BLaER1 treated with 17β-estradiol and CSF1 and Interleukin-3, amounts not matched to agents 10 nM and 100 nM (cell line): ENCODE results near the gene ATP6V1B1.

Experiments
- H3K27ac ChIP-seq, 11 experiments: shearing (Covaris generic); formaldehyde crosslinking; 2 replicates each; pipeline ENCODE4 v1.8.1; 2022
- H3K27me3 ChIP-seq, 11 experiments: shearing (Covaris generic); formaldehyde crosslinking; 2 replicates each; pipeline ENCODE4 v1.8.1; 2022
- H3K36me3 ChIP-seq, 11 experiments: shearing (Covaris generic); formaldehyde crosslinking; 2 replicates each; pipeline ENCODE4 v1.8.1; 2022
- H3K4me1 ChIP-seq, 10 experiments: shearing (Covaris generic); formaldehyde crosslinking; 2 replicates each; pipeline ENCODE4 v1.8.1; 2022
- H3K4me2 ChIP-seq, 11 experiments: shearing (Covaris generic); formaldehyde crosslinking; 2 replicates each; pipeline ENCODE4 v1.8.1; 2022
- H3K4me3 ChIP-seq, 10 experiments: shearing (Covaris generic); formaldehyde crosslinking; 2 replicates each; pipeline ENCODE4 v1.8.1; 2022
- H3K9ac ChIP-seq, 11 experiments: shearing (Covaris generic); formaldehyde crosslinking; 2 replicates each; pipeline ENCODE4 v1.8.1; 2022
- H3K9me3 ChIP-seq, 11 experiments: shearing (Covaris generic); formaldehyde crosslinking; replicated peaks in 1 of 11; 2 replicates each; pipeline ENCODE4 v1.8.1; 2022
- H4K20me1 ChIP-seq, 11 experiments: shearing (Covaris generic); formaldehyde crosslinking; 2 replicates each; pipeline ENCODE4 v1.8.1; 2022
- Cebpa-rat ChIP-seq, 11 experiments: shearing (Covaris generic); IDR thresholded peaks; 2 replicates each; pipeline ENCODE4 v1.8.1; 2022

ATP6V1B1 gene

GRCh38 chr2:70935468-70936164 is at the start of gene ATP6V1B1:
Gene ATP6V1B1, plus strand, starts transcription at chr2:70935900. Its CDS starts 55 bp downstream, at chr2:70935955.
- H3K27ac ChIP-seq: no peak within 1 kb of the TSS
- peak within 1 kb of the TSS in 3 of 11 experiments; percentile 3 to 18 (median 10); a peak in 2 of 22 replicates for H3K4me2 ChIP-seq
- H3K4me1 ChIP-seq: peaks cover 9 to 37% (median 16%) of the 10 kb centered on the region in 10 experiments
- H3K9me3 ChIP-seq: 0 out of 22 replicates have a peak, but pooled peaks cover 0 to 3% (median 0%) of the 10 kb centered on the region in 11 experiments
- no peak for TF ChIP-seq Cebpa-rat (IDR thresholded peaks at IDR 0.05)
- no peaks in the 10 kb centered on the region for H3K36me3 ChIP-seq
- no peaks in the 10 kb centered on the region for H3K27me3 ChIP-seq
- no peak within 1 kb of the TSS for H3K4me3 ChIP-seq
- no peak within 1 kb of the TSS for H3K9ac ChIP-seq
- no peaks in the 10 kb centered on the region for H4K20me1 ChIP-seq

- peaks cover 66 to 78% (median 75%) of the 10 kb centered on the region in 11 experiments for H3K27me3 ChIP-seq
- no peak overlapping the region for H3K27ac ChIP-seq
- H3K4me2 ChIP-seq: no peak overlapping the region
- TF ChIP-seq Cebpa-rat (IDR thresholded peaks at IDR 0.05): no peak
- H3K9me3 ChIP-seq: peaks cover 27 to 40% (median 35%) of the 10 kb centered on the region in 11 experiments
- H3K4me1 ChIP-seq: no peaks in the 10 kb centered on the region
- no peak overlapping the region for H3K9ac ChIP-seq
- H3K4me3 ChIP-seq: no peak overlapping the region
- H4K20me1 ChIP-seq: no peaks in the 10 kb centered on the region
- H3K36me3 ChIP-seq: no peaks in the 10 kb centered on the region; a peak in 1 of 22 replicates
These were observed 49.1 kb upstream of the ATP6V1B1 start for GRCh38 chr2:70886541-70886987.

- no peaks in the 10 kb centered on the region for H4K20me1 ChIP-seq
- no peak overlapping the region for H3K4me2 ChIP-seq
- no peak overlapping the region for H3K9ac ChIP-seq
- H3K4me1 ChIP-seq: no peaks in the 10 kb centered on the region
- H3K9me3 ChIP-seq: peaks cover 27 to 40% (median 35%) of the 10 kb centered on the region in 11 experiments
- H3K4me3 ChIP-seq: peak overlapping the region in 1 of 10 experiments; percentile 19; a peak in 1 of 20 replicates
- no peaks in the 10 kb centered on the region; a peak in 1 of 22 replicates for H3K36me3 ChIP-seq
- peaks cover 72 to 84% (median 82%) of the 10 kb centered on the region in 11 experiments for H3K27me3 ChIP-seq
- TF ChIP-seq Cebpa-rat (IDR thresholded peaks at IDR 0.05): no peak
- H3K27ac ChIP-seq: no peak overlapping the region
These were observed 48.5 kb upstream of the ATP6V1B1 start for GRCh38 chr2:70887208-70887549.

- no peak overlapping the region for H3K4me2 ChIP-seq
- H3K27me3 ChIP-seq: peaks cover 77 to 89% (median 87%) of the 10 kb centered on the region in 11 experiments
- H3K4me3 ChIP-seq: peak overlapping the region in 1 of 10 experiments; percentile 19; a peak in 1 of 20 replicates
- H3K36me3 ChIP-seq: no peaks in the 10 kb centered on the region; a peak in 1 of 22 replicates
- H4K20me1 ChIP-seq: no peaks in the 10 kb centered on the region
- no peaks in the 10 kb centered on the region for H3K4me1 ChIP-seq
- H3K9me3 ChIP-seq: peaks cover 27 to 39% (median 35%) of the 10 kb centered on the region in 11 experiments
- TF ChIP-seq Cebpa-rat (IDR thresholded peaks at IDR 0.05): no peak
- no peak overlapping the region for H3K9ac ChIP-seq
- no peak overlapping the region for H3K27ac ChIP-seq
These were observed 48.0 kb upstream of the ATP6V1B1 start for GRCh38 chr2:70887550-70888246.

GRCh38 chr2:70888366-70888922 is 47.3 kb upstream of the ATP6V1B1 start:
- Histone ChIP-seq H3K27ac (no peak overlapping the region), H3K4me3 (peak overlapping the region in 2 of 10 experiments; percentile 17; a peak in 1 of 20 replicates), H3K36me3 (no peaks in the 10 kb centered on the region; a peak in 1 of 22 replicates), H3K9ac (no peak overlapping the region), H3K9me3 (peaks cover 27 to 39% (median 35%) of the 10 kb centered on the region in 11 experiments), H4K20me1 (no peaks in the 10 kb centered on the region), H3K4me2 (no peak overlapping the region), H3K4me1 (no peaks in the 10 kb centered on the region), H3K27me3 (peaks cover 85 to 97% (median 94%) of the 10 kb centered on the region in 11 experiments)
- TF ChIP-seq Cebpa-rat (IDR thresholded peaks at IDR 0.05): no peak

GRCh38 chr2:70888923-70889715 is 46.6 kb upstream of the ATP6V1B1 start:
- peaks cover 27 to 39% (median 35%) of the 10 kb centered on the region in 11 experiments for H3K9me3 ChIP-seq

GRCh38 chr2:70889716-70890037 is 46.0 kb upstream of the ATP6V1B1 start:
- Histone ChIP-seq H3K9ac (no peak overlapping the region), H4K20me1 (peaks cover 0 to under 1% (median 0%) of the 10 kb centered on the region in 11 experiments; a peak in 2 of 22 replicates), H3K4me1 (no peaks in the 10 kb centered on the region), H3K9me3 (peaks cover 27 to 39% (median 35%) of the 10 kb centered on the region in 11 experiments), H3K4me2 (no peak overlapping the region), H3K36me3 (no peaks in the 10 kb centered on the region; a peak in 1 of 22 replicates), H3K4me3 (no peak overlapping the region), H3K27me3 (peaks cover 96 to 100% (median 100%) of the 10 kb centered on the region in 11 experiments), H3K27ac (no peak overlapping the region)
- TF ChIP-seq Cebpa-rat (IDR thresholded peaks at IDR 0.05): no peak

More at GRCh38 chr2:70888923-70889715, 46.6 kb upstream of the ATP6V1B1 start:
- Histone ChIP-seq H3K4me2 (no peak overlapping the region), H3K4me3 (peak overlapping the region in 2 of 10 experiments; percentile 17; a peak in 2 of 20 replicates), H3K27ac (no peak overlapping the region), H3K27me3 (peaks cover 91 to 100% (median 99%) of the 10 kb centered on the region in 11 experiments), H3K36me3 (no peaks in the 10 kb centered on the region; a peak in 1 of 22 replicates), H4K20me1 (no peaks in the 10 kb centered on the region), H3K9ac (no peak overlapping the region), H3K4me1 (no peaks in the 10 kb centered on the region)
- TF ChIP-seq Cebpa-rat (IDR thresholded peaks at IDR 0.05): no peak

- Histone ChIP-seq H3K27me3 (peaks cover 99 to 100% (median 100%) of the 10 kb centered on the region in 11 experiments), H3K9ac (no peak overlapping the region), H4K20me1 (peaks cover 0 to 4% (median 0%) of the 10 kb centered on the region in 11 experiments; a peak in 2 of 22 replicates), H3K36me3 (no peaks in the 10 kb centered on the region; a peak in 1 of 22 replicates), H3K9me3 (peaks cover 27 to 39% (median 35%) of the 10 kb centered on the region in 11 experiments), H3K4me2 (no peak overlapping the region), H3K4me1 (no peaks in the 10 kb centered on the region), H3K4me3 (no peak overlapping the region), H3K27ac (no peak overlapping the region)
- TF ChIP-seq Cebpa-rat (IDR thresholded peaks at IDR 0.05): no peak
These were observed 45.1 kb upstream of the ATP6V1B1 start for GRCh38 chr2:70890469-70891065.
